Retina (tissue), 1 donor: Measurements from ENCODE around the gene MROH7.

ENCODE experiments used
- DNase-seq: peaks from one replicate; pipeline ENCODE4 v3.0.0-alpha.2; 2016

Gene MROH7

GRCh38 chr1:54653036-54653435 is 11.4 kb downstream of the MROH7 start:
- no peak for DNase-seq

DNA sequence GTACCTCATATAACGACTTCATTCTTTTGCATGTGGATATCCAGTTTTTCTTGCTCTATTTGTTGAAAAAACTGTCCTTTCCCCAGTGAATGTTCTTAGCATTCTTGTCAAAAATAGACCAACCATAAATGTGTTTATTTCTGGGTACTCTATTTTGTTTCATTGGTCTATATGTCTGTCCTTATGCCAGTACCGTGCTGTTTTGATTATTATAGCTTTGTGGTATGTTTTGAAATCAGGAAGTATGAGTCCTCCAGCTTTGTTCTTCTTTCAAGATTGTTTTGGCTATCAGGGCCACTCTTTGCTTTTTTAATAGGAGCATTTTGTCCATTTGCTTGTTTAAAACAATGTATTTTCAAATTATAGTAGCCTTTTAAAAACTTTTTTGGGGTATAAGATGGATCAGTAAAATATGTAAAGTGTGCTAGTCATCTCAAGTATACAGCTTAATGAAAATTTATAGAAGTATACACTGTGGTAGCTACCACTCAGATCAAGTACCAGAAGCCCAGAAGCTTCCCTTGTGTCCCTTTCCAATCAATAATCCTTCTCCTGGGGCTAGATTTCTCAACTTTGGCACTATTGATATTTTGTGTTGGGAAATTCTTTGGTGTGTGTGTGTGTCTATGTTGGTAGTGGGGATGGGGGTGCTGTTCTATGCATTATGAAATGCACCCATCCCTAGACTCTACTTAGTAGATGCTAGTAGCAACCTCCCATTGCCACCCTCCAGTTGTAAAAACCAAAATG is 16.8 kb downstream of the MROH7 start:
- DNase-seq: no peak

DNA sequence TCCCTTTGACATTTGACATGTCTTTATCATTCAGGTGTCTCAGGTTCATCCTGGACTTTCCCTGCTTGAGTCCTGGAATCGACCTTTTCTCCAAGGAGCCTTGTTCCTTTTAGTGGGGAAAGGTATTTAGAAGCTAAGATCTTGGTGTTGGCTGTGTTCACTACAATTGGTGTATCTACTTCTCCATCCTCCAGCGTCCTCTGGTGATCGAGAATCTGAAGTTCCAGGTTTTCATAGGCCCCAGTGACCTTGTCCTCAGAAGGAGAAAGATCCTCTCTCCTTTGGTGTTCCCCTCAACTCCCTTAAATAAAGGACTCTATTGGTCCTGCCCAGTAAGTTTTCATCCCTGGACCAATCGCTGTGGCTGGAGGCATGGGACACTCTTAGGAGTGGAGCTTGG is 22.1 kb downstream of the MROH7 start:
- no peak for DNase-seq

GRCh38 chr1:54664364-54664763 is 22.8 kb downstream of the MROH7 start:
- DNase-seq: no peak

- DNase-seq: no peak
These were observed 24.3 kb downstream of the MROH7 start for GRCh38 chr1:54665852-54666251.

- no peak for DNase-seq
These were observed 24.7 kb downstream of the MROH7 start for GRCh38 chr1:54666333-54666732.

GRCh38 chr1:54667797-54668196 is 26.2 kb downstream of the MROH7 start:
- DNase-seq: no peak

- DNase-seq: no peak
These were observed 27.0 kb downstream of the MROH7 start for GRCh38 chr1:54668567-54668966.

- DNase-seq: peak; percentile 59
These were observed 30.5 kb downstream of the MROH7 start for GRCh38 chr1:54671985-54672608.

DNA sequence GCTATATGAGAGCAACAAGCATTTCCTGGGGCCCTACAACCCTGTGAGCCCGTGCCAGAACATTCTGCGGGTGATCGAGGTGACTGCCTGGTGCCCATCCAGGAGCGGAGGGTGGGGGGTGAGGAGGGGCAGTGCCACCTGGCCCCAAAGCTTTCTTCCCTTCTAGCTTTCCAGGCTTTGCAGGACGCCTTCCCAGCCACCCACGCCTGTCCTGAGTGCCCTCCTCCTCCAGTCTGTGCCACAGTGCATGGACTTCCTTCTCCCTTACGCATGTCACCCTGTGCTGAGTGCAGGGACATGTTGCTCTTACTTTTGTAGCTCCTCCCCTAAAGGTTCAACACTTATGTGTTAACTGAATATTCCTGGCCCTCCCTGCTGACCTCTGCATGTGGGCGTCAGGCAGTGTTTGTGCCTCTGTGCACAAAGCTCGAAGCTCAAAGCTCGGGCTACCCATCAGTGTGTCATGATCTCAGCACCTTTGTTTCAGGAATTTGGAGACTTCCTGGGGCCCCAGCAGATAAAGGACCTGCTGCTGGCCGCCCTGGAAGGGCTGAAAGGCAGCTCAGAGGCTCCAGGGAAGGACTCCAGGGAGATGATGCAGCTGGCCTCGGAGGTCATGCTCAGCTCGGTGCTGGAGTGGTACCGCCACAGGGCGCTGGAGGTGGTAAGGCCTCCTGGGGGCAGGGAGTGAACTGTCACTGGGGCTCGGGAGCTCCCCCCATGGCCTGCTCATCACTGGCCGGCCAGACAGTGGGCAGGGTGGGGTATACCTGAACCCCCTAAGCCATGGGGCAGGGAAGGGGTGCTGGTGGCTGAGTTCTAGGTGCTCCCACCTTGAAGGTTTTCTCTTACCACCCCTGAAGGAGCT is 37.4 kb downstream of the MROH7 start:
- no peak for DNase-seq

GRCh38 chr1:54679706-54680105 is 38.1 kb downstream of the MROH7 start:
- DNase-seq: no peak

- DNase-seq: peak; percentile 25
These were observed 38.8 kb downstream of the MROH7 start for GRCh38 chr1:54680387-54680786.

- DNase-seq: peak; percentile 56
These were observed 39.8 kb downstream of the MROH7 start for GRCh38 chr1:54681358-54681757.

DNA sequence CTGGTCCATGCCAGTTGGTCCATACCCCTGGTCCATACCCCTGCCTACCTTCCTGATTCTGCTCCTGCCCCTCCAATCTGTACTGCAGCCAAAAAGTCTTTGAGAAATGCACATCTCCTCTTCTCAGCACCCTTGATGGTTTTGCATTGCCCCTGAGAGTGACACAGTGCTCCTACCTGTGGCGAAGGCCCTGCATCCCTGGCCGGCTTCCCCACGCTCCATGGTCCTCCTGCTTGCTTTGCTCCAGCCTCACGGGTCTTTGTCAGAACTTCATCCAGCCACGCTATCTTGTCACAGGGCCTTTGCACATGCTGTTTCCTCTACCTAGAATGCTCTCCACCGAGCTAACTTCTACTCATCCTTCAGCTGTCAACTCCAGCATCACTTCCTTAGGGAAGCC is 41.9 kb downstream of the MROH7 start:
- no peak for DNase-seq

GRCh38 chr1:54685335-54685905 is 43.8 kb downstream of the MROH7 start:
- no peak for DNase-seq

DNA sequence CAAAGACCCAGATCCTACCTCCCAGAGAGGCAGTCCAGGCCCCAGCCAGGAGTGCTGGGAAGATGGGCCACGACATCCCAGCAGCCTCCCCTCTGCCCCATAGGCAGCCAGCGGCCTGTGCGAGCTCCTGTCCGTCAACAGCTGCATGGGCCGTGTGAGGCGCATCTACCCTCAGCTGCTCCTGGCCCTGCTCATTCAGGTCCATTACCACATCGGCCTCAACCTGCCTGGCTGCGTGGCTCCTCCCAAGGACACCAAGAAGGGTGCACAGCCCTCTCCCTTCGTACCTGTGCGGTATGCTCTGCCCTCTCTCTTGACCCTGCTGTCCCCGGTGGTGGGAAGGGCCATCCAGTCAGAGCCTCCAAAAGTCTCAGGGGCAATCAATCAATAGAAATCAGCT is 44.6 kb downstream of the MROH7 start:
- no peak for DNase-seq

- DNase-seq: no peak
These were observed 53.2 kb downstream of the MROH7 start for GRCh38 chr1:54694771-54695170.

DNA sequence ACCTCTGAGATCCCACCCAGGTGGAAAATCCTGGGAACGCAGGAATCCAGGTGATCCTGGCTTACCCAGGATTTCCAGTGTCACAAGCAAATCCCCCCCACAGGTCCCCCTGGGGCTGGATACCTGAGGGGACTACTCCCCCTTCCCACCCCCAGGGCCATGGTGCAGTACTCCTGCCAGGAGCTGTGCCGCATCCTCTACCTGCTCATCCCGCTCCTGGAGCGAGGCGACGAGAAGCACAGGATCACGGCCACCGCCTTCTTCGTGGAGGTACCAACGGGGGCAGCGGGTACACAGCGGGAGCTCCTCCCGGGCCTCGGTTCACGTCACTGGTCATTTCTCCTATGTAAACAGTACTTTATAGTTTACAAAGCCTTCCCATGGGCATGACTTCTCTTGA is 53.6 kb downstream of the MROH7 start:
- no peak for DNase-seq

- no peak for DNase-seq
These were observed 54.2 kb downstream of the MROH7 start for GRCh38 chr1:54695764-54696163.

DNA sequence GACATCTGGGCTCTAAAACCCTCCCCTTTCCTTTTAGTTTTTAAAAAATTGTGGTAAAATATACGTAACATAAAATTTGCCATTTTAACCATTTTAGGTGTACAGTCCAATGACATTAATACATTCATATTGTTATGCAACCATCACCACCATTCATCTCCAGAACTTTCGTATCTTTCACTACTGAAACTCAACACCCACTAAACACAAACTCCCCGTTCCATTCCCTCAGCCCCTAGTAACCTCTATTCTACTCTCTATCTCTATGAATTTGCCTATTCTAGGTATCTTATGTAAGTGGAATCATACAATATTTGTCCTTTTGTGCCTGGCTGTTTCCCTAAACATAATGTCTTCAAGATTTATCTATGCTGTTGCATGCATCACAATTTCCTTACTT is 54.7 kb downstream of the MROH7 start:
- no peak for DNase-seq

- no peak for DNase-seq
These were observed 56.3 kb downstream of the MROH7 start for GRCh38 chr1:54697896-54698295.

GRCh38 chr1:54698346-54698745 is 56.8 kb downstream of the MROH7 start:
- no peak for DNase-seq

GRCh38 chr1:54699936-54700525 is 58.4 kb downstream of the MROH7 start:
- no peak for DNase-seq
